AG09309 (cell line): ENCODE data around the gene RELL1.

ENCODE experiments used
- DNase-seq: peaks from one replicate; pipeline ENCODE4 v3.0.0-alpha.2; 2010; ENCODE audit warnings: low read depth
- H3K4me3 ChIP-seq: 2 replicates; pipeline ENCODE4 v1.5.1; 2011; ENCODE audit warnings: mild to moderate bottlenecking, low read depth, low read length, moderate library complexity; ENCODE audit not compliant: control insufficient read depth
- CTCF ChIP-seq: IDR thresholded peaks from 2 replicates; pipeline ENCODE4 v1.5.1; 2011; ENCODE audit warnings: mild to moderate bottlenecking, low read depth, low read length, inconsistent platforms; ENCODE audit not compliant: insufficient read depth, control insufficient read depth; ENCODE audit errors: missing control alignments

RELL1 gene

GRCh38 chr4:37686373-37687193 lies at the start of gene RELL1:
Gene RELL1 (minus strand): TSS chr4:37686376. CDS start chr4:37686287, 89 bp downstream.
- peak; percentile 97 for DNase-seq
- TF ChIP-seq CTCF: no peak
- H3K4me3 ChIP-seq: peak within 1 kb of the TSS; percentile 74

GRCh38 chr4:37735578-37735977 lies 49.4 kb upstream of the RELL1 start:
- H3K4me3 ChIP-seq: no peak overlapping the region
- TF ChIP-seq CTCF: no peak
- DNase-seq: no peak

- TF ChIP-seq CTCF: no peak
These were observed 48.8 kb upstream of the RELL1 start for GRCh38 chr4:37734989-37735388.

GRCh38 chr4:37733240-37733867 lies 47.2 kb upstream of the RELL1 start:
- H3K4me3 ChIP-seq: no peak overlapping the region
- TF ChIP-seq CTCF: no peak
- no peak for DNase-seq

More at GRCh38 chr4:37734989-37735388, 48.8 kb upstream of the RELL1 start:
- no peak for DNase-seq
- no peak overlapping the region for H3K4me3 ChIP-seq

GRCh38 chr4:37732526-37733186 lies 46.5 kb upstream of the RELL1 start:
- no peak for DNase-seq
- TF ChIP-seq CTCF: no peak
- H3K4me3 ChIP-seq: no peak overlapping the region

GRCh38 chr4:37729649-37730004 lies 43.5 kb upstream of the RELL1 start:
- no peak for DNase-seq
- no peak overlapping the region for H3K4me3 ChIP-seq
- no peak for TF ChIP-seq CTCF
